HG03521 (cell line): ENCODE data around the gene ZNF598.
A peak's percentile ranks its signal among the peaks of the same experiment; 100 is the strongest.

Experiments used
- ATAC-seq: cut with Tn5 transposase; IDR thresholded peaks from one replicate; pipeline ENCODE4 v1.9.1; 2021; ENCODE audit warnings: mild to moderate bottlenecking, moderate library complexity; ENCODE audit not compliant: unreplicated experiment

Gene ZNF598

DNA sequence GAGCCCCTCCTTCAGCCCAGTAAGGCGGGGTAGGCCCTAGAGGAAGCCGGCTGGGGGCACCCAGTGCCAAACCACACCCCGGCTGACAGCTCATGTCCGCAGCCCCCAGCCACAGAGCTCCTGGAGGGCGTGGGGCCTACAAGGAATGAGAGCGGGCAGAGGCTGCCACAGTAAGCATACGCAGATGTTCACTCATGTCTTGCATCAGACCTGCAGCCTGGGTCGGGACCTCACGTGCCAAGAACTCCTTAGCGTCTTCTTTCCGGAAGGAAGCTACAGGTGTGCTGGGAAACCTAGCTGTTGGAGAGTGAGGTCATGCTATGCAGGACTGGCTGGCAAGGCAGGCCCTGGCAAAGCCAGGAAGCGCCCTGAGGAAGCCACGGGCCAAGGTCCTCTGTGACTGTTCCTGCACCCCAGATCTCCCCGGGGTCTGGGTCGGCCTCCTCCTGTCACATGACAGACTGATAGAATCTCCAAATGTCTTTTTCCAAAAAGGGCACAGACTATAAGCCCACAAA is 1.6 kb downstream of the ZNF598 start:
- ATAC-seq: no peak

DNA sequence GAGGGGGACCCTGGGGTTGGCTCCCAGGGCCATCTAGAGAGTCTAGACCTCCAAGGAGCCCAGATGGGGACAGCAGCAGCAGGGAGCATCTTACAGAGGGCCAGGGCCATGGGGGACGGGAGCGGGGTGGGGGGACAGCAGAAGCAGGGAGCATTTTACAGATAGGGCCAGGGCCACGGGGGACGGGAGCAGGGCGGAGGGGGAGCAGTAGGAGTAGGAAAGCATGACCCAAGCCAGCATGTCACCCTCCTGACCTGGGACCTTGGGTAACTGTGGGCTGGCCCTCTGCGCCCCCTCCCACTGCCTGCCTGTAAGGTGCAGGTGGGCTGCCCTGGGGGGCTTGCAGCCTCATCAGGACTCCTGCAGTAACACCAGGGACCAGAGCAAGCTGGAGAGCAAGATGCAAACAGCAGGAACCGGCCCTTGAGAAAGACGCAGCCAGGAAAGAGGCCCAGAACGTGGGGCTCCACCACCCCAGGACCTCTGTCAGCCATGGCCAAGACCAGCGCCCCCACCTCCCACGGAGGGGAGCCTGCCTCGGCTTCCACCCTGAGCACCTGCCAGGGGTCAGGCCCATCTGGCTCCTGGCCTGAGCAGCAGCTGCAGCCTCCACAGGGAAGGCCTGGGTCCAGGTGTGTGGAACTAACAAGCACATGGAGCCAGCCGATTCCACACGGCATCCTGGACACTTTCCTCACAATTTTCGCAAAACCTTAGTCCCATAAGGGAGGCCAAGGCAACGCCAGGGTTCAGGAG is 2.4 kb downstream of the ZNF598 start:
- no peak for ATAC-seq

GRCh38 chr16:2006317-2006716 is 3.3 kb downstream of the ZNF598 start:
- ATAC-seq: no peak

DNA sequence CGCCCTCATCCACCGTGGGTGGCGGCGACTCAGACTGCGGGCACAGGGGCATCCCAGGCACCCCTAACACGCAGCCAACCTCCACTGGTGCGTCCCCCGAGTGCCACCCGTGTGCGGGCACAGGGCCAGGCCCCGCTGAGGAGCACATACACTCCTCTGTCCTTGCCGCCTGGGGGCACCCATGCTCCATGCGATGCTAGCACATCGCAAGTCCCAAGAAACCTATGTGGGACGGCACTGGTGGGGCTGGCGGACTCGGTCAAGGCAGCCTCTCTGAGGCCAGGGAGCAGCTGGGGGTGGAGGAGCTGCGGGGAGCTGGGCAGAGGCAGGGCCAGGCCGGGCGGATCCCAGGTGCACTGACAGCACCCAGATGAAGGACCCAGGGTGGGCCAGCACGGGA is 4.0 kb downstream of the ZNF598 start:
- no peak for ATAC-seq

GRCh38 chr16:2004795-2005517 is 4.7 kb downstream of the ZNF598 start:
- no peak for ATAC-seq

DNA sequence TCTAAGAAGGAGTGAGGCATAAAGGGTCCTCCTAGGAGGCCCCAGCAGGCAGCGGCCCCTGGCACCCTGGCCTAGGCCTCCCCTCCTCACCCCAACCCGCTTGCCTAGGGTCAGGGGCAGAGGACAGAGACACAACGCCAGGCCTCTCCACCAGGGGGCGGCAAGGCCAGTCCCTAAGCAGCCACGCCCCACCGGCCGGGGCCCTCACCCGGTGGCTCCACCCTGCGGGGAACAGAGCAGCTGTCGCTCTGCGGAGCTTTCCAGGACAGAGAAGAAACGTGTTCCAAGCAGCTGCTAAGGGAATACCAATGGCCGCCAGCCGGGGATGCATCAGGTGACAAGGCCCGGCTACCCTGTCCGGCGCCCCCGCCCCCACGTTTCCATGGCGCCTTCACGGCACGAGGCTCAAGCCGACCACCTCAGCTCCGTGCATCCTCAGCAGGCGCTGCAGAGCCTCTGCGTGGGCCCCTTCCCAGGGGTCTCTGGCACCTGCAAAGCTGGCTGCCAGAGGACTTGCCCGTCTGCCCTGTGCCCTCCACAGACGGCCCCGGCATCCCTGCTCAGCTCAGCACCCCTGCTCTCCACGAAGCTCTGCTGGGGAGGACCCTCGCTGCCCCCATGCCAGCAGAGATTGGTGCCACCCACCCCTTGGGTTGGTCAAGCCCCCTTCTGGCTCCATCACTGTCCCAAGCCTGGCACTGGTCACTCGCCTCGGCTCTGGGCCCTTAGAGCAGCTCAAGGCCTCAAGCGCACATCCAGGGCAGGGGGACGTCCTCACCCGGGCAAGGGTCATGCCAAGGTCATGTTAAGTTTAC is 5.6 kb downstream of the ZNF598 start:
- ATAC-seq: peak; percentile 68

GRCh38 chr16:2003231-2003826 is 6.3 kb downstream of the ZNF598 start:
- no peak for ATAC-seq

- no peak for ATAC-seq
Observed at GRCh38 chr16:2002406-2003230, 7.0 kb downstream of the ZNF598 start.

- ATAC-seq: no peak
Observed at GRCh38 chr16:2001456-2002355, 7.9 kb downstream of the ZNF598 start.

DNA sequence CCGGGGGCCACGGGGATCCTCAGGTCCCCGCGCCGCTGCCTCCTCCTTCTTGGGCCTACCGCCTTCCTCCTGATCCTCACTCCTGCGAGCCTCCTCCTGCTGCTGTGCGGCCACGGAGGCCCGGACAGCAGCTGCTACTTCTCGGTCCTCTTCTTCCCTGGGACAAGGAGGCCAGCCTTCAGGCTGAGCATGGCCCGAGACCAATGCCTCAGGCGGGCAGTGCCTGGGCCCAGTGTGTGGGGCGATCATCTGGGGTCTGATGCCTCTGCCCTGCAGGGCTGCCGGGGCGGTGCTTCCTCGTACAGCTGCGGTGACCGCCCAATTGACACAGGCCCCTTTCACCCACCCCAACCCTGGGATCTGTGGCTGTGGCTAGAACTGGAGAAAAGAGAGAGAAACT is 8.6 kb downstream of the ZNF598 start:
- no peak for ATAC-seq

GRCh38 chr16:1999866-2000514 is 9.6 kb downstream of the ZNF598 start:
- no peak for ATAC-seq

GRCh38 chr16:1998852-1999801 is 10.5 kb downstream of the ZNF598 start:
- no peak for ATAC-seq

- no peak for ATAC-seq
Observed at GRCh38 chr16:1998360-1998835, 11.2 kb downstream of the ZNF598 start.

GRCh38 chr16:1997494-1998359 is 11.9 kb downstream of the ZNF598 start:
- no peak for ATAC-seq

DNA sequence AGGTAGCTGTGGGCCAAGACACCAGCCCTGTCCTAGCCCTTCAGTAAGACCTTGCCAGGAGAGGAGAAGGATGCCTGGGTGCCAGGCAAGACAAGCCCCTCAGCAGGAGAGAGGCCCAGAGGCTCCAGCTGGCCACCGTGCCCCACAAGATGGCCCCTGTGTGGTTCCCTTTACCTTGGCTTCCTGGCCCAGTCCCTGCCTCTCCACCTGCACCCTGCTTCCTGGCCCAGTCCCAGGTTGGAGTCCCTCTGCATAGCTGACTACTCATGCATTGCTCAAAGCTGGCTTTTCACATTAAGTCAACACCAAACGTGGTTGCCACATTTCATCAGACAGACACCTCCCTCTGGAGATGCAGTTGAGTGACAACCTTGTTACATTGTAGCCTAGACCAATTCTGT is 15.9 kb downstream of the ZNF598 start:
- ATAC-seq: no peak

GRCh38 chr16:1992704-1993317 is 16.8 kb downstream of the ZNF598 start:
- no peak for ATAC-seq
